ENCODE data around the gene CFAP77.

GRCh38 chr9:132589148-132590036 is 179.4 kb downstream of the CFAP77 start:
- TF ChIP-seq CTCF (IDR thresholded peaks at IDR 0.05) (no peak), POLR2A (IDR thresholded peaks at IDR 0.05) (no peak), EP300 (IDR thresholded peaks at IDR 0.05; ENCODE audit: low read depth) (no peak), POLR2AphosphoS5 (IDR thresholded peaks at IDR 0.05) (no peak)

Measured in transverse colon (tissue), 4 donors.